Measurements from ENCODE around the gene SLC6A12. TPM values are rescaled to one million over a fixed set of nuclear protein-coding genes. Genes with fewer than 3 reads are reported as not detected.

The SLC6A12 gene
- total and polyA plus RNA-seq, 8 donors: 0.37 to 8.4 (median 1.4) TPM

DNA sequence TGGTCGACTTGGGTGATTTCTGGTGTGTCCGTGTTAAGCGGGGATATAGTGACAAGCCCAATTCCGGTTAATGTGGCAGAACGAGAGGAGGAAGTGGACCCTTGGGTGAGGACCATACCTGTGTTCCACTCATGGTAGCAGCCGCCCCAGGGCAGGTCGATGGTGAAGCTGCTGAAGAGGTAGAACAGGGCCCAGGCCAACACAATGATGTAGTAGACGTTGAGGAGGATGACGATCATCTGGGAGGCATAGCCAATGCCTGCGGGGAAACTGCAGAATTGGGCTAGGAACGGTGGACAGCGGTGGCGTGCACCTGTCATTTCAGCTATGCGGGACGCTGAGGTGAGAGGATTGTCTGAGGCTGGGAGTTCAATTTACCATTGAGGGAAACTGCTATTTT is 28.5 kb upstream of the SLC6A12 start:
- no peak overlapping the region for H3K4me3 ChIP-seq
- H3K27me3 ChIP-seq: no peaks in the 10 kb centered on the region
- H3K9me3 ChIP-seq: no peaks in the 10 kb centered on the region
- no peaks in the 10 kb centered on the region for H3K36me3 ChIP-seq
- 82 to 91% methylated on average over 15 of the region's 15 CpGs for WGBS, 2 donors
- no peak overlapping the region for H3K27ac ChIP-seq
- no peaks in the 10 kb centered on the region for H3K4me1 ChIP-seq
- ATAC-seq (no peak), DNase-seq (no peak), FAIRE-seq (no peak)
- intact Hi-C loops (cut with DNase I): no loop called here
- TF ChIP-seq, protein P1, sequence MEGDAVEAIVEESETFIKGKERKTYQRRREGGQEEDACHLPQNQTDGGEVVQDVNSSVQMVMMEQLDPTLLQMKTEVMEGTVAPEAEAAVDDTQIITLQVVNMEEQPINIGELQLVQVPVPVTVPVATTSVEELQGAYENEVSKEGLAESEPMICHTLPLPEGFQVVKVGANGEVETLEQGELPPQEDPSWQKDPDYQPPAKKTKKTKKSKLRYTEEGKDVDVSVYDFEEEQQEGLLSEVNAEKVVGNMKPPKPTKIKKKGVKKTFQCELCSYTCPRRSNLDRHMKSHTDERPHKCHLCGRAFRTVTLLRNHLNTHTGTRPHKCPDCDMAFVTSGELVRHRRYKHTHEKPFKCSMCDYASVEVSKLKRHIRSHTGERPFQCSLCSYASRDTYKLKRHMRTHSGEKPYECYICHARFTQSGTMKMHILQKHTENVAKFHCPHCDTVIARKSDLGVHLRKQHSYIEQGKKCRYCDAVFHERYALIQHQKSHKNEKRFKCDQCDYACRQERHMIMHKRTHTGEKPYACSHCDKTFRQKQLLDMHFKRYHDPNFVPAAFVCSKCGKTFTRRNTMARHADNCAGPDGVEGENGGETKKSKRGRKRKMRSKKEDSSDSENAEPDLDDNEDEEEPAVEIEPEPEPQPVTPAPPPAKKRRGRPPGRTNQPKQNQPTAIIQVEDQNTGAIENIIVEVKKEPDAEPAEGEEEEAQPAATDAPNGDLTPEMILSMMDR (IDR thresholded peaks at IDR 0.05): no peak

GRCh38 chr12:241266-241665 is 27.3 kb upstream of the SLC6A12 start:
- ATAC-seq (no peak), DNase-seq (no peak), FAIRE-seq (no peak)
- intact Hi-C loops (cut with DNase I): no loop called here
- WGBS, 2 donors: 88 to 97% methylated on average over 9 of the region's 9 CpGs
- TF ChIP-seq, protein P1 (IDR thresholded peaks at IDR 0.05): no peak
- H3K4me1 ChIP-seq: no peaks in the 10 kb centered on the region
- H3K27me3 ChIP-seq: no peaks in the 10 kb centered on the region
- no peak overlapping the region for H3K27ac ChIP-seq
- H3K4me3 ChIP-seq: no peak overlapping the region
- H3K9me3 ChIP-seq: no peaks in the 10 kb centered on the region
- H3K36me3 ChIP-seq: no peaks in the 10 kb centered on the region

DNA sequence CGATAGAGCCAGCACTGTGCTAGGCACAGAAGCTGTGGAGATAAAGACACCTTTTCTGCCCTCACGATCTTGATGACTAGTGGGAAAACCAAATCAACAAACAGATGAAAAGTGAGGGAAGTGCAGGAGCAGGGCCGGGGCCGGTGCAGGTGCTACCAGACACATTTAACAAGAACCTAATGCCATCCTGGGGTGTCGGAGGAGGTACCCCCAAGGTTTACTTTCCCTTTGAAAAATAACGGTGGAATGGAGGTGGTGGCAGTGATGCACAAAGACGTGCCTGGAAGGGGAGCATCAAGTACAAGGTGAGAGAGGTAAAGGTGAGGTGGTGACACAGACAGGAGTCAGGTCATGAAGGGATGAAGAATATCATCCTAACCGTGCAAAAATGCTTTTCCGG is 26.6 kb upstream of the SLC6A12 start:
- WGBS, 2 donors: 72 to 84% methylated on average over 9 of the region's 9 CpGs
- Histone ChIP-seq H3K27me3 (no peaks in the 10 kb centered on the region), H3K36me3 (no peaks in the 10 kb centered on the region), H3K27ac (no peak overlapping the region), H3K4me3 (no peak overlapping the region), H3K9me3 (no peaks in the 10 kb centered on the region), H3K4me1 (no peaks in the 10 kb centered on the region)
- ATAC-seq (no peak), DNase-seq (no peak), FAIRE-seq (no peak)
- TF ChIP-seq, protein P1 (IDR thresholded peaks at IDR 0.05): no peak
- intact Hi-C loops (cut with DNase I): no loop called here

- Histone ChIP-seq H3K27me3 (no peaks in the 10 kb centered on the region), H3K4me3 (no peak overlapping the region), H3K9me3 (no peaks in the 10 kb centered on the region), H3K36me3 (no peaks in the 10 kb centered on the region), H3K27ac (no peak overlapping the region), H3K4me1 (no peaks in the 10 kb centered on the region)
- DNase-seq (no peak), FAIRE-seq (no peak), ATAC-seq (no peak)
- intact Hi-C loops (cut with DNase I): no loop called here
- TF ChIP-seq, protein P1 (IDR thresholded peaks at IDR 0.05): no peak
- 59 to 83% methylated on average over 18 to 19 of the region's 19 CpGs for WGBS, 2 donors
Observed at GRCh38 chr12:238736-239398, 24.9 kb upstream of the SLC6A12 start.

- no peaks in the 10 kb centered on the region for H3K4me1 ChIP-seq
- H3K36me3 ChIP-seq: no peaks in the 10 kb centered on the region
- no peak overlapping the region for H3K4me3 ChIP-seq
- no peaks in the 10 kb centered on the region for H3K27me3 ChIP-seq
- TF ChIP-seq, protein P1 (IDR thresholded peaks at IDR 0.05): no peak
- intact Hi-C loops (cut with DNase I): no loop called here
- WGBS, 2 donors: 79 to 86% methylated on average over 9 of the region's 9 CpGs
- ATAC-seq (no peak), DNase-seq (no peak), FAIRE-seq (no peak)
- no peak overlapping the region for H3K27ac ChIP-seq
- H3K9me3 ChIP-seq: no peaks in the 10 kb centered on the region
Observed at GRCh38 chr12:238116-238515, 24.2 kb upstream of the SLC6A12 start.

Measured in pancreas (tissue), 10 donors.